Activated naive CD8-positive, alpha-beta T cell treated with anti-CD3 and anti-CD28 coated beads, Interleukin-2, amount 50 U/mL, for 16 hours (primary cell): ENCODE data around the gene MON2.
"Not testable (repeated sequence)": the region's sequence is repeated elsewhere in the genome, so short reads cannot be mapped to it uniquely, and the experiment has no call there.

Experiments used
- DNase-seq: peaks from one replicate; pipeline ENCODE4 v3.0.0-alpha.2; 2020; ENCODE audit warnings: low read depth, low spot score

The MON2 gene, protein sequence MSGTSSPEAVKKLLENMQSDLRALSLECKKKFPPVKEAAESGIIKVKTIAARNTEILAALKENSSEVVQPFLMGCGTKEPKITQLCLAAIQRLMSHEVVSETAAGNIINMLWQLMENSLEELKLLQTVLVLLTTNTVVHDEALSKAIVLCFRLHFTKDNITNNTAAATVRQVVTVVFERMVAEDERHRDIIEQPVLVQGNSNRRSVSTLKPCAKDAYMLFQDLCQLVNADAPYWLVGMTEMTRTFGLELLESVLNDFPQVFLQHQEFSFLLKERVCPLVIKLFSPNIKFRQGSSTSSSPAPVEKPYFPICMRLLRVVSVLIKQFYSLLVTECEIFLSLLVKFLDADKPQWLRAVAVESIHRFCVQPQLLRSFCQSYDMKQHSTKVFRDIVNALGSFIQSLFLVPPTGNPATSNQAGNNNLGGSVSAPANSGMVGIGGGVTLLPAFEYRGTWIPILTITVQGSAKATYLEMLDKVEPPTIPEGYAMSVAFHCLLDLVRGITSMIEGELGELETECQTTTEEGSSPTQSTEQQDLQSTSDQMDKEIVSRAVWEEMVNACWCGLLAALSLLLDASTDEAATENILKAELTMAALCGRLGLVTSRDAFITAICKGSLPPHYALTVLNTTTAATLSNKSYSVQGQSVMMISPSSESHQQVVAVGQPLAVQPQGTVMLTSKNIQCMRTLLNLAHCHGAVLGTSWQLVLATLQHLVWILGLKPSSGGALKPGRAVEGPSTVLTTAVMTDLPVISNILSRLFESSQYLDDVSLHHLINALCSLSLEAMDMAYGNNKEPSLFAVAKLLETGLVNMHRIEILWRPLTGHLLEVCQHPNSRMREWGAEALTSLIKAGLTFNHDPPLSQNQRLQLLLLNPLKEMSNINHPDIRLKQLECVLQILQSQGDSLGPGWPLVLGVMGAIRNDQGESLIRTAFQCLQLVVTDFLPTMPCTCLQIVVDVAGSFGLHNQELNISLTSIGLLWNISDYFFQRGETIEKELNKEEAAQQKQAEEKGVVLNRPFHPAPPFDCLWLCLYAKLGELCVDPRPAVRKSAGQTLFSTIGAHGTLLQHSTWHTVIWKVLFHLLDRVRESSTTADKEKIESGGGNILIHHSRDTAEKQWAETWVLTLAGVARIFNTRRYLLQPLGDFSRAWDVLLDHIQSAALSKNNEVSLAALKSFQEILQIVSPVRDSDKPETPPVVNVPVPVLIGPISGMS (N-terminal part only)

DNA sequence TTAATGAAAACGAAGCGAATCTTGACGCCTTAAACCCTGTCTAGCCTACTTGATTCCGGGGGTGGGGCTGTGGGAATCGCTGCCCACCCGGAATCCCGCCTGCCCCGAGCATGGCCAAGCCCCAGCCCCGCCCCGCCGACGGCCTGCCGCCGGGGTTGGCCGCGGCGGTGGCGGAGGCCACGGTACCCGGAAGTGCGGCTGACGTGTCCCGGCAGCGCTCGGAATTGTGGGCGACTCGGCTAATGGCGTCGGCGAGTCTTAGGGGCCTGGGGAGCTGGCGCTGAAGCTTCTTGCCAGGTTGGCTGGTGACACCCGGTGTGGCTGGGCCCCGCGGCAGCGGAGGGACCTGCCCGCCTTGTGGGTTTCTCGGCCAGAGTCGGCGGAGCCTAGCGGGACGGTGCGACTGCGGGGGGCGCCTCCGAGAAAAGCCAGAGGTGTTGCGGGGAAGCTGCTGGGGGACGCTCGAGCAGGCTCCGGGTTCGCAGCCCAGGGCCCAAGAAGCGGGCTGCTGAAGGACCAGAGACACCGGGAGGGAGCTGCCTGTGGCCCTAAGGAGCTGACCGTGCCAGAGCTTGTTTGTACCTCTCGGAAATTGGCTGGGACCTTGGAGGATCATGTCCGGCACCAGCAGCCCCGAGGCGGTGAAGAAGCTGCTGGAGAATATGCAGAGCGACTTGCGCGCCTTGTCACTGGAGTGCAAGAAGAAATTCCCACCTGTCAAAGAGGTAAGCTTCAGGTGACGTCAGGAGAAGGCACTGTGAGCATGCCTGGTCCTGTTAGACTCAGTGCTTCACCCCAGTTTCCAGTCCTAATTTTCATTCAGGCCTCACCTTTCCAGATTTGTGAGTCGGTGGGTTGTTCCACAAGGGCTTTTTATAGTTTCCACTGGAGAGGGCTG is at the start of gene MON2:
MON2 (plus strand) TSS at position 233 of the 898 bp plus-strand sequence; CDS start at position 615, 382 bp downstream.
- peak; percentile 68 for DNase-seq

DNA sequence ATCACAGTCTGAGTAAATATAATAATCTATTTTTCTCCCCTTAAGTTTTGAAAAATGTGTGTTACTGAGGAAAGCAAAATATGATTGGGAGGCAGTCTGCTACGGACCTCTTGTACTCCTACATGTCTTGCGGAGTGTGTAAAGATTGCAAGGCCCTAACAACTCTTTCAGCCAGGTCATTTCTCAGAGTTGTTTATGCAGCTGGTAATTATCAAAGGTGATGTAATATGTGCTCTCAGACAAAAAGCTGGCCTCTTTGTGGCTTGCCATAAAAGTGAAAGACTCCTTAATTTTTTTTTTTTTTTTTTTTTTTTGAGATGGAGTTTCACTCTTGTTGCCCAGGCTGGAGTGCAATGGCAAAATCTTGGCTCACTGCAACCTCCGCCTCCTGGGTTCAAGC is 40.5 kb upstream of the MON2 start:
- DNase-seq, result no peak

DNA sequence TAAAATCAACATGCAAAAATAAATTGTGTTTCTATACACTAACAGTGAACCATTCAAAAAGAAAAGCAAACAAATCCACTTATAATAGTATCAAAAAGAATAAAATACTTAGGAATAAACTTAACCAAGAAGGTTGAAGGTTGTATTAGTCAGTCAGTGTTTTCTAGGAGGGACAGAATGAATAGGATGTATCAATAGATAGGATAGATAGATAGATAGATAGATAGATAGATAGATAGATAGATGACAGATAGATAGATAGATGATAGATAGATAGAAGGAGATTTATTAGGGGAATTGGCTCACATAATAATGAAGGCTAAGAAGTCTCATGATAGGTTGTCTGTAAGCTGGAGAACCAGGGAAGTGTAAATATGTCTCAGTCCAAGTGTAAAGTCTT is 37.2 kb upstream of the MON2 start:
- DNase-seq, result no peak

DNA sequence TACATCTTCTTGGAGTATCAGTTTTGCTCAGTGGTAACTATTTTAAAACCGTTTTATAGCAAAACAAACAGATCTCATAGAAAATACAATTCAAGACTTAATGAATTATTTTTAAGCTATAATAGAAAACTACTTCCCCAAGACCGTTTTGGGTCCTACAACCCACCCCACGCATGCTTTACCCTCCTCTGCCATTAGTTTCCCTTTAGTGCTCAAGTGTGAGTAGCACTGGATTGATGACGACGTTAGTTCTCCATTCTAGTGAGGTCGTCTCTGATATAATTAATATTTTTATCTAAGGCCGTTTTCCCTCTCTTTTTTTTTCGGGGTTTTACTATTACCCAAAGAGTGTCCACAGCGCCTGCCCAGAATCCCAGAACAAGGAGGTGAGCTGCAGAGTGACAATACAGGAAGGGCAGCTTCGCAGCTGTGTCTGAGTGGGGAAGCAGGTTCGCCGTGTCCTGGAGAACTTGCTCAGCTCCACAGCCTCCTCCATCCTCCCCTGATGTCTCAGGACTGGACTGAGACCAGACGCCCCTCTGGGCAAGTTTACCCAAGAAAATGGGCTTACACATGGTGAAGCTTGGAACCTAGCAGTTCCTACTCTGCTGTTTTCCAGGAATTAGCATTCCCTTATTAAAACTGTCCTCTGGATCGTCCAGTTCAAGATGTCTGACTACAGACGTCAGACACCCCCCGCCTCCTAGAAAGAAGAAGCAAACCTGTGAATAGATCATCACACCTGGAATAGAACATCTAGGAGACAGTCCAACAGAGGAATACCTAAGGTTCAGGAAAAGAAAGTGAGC is 31.9 kb upstream of the MON2 start:
- no peak for DNase-seq

DNA sequence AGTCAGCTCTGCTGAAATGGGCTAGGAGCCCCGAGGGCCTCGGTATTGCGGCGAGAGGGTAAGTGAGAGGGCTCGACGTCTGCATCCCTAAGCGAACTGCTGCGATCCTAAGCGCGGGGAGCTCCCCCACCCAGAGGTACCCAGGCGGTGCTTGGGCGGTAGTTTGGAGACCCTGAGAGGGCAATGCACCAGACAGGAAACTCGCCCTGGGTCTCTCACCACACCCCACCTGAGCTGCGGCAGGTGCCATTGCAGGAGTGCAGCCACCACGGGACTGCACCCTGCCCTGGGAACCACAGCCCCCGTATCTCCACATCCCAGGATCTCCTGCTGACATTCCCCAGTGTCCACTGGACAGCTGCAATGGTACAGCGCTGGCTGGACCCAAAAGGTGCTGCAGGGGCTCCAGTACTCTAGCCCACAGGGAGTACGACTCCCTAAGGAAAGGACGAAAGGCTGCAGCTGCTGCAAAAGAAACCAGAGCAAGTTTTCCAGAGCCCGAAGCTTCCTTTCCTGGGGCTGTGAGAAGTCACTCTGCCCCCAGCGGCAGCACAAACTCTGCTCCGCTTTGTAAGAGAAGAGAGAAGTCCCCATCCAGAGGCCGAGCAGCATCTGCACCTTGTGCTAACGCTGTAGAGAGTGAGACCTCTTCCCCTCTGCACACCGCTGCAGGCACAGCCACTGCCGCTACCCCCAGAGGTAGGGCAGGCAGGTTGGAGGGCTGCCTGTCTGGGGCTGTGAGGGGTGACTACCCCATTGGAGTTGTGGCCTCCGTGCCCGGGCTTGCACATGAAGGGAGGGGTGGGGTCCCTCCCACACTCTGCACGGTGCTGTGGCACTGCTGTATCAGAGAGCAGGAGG is 31.1 kb upstream of the MON2 start:
- DNase-seq, result no peak

DNA sequence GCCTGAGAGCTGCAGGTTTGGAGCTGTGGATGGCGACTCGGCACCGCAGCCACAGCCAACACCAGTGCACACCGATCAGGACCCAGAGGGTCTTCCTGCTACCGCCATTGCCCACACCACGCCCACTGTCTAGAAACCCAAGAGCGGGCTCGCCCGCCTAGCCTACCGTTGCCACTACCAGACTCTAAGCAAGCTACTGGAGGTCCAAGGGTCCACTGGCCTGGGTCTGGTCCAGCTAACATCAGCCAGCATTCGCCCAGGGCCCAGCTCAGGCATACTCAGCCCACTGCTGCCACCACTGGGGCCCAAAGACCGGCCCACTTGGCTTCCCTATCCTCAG is 30.5 kb upstream of the MON2 start:
- no peak for DNase-seq

DNA sequence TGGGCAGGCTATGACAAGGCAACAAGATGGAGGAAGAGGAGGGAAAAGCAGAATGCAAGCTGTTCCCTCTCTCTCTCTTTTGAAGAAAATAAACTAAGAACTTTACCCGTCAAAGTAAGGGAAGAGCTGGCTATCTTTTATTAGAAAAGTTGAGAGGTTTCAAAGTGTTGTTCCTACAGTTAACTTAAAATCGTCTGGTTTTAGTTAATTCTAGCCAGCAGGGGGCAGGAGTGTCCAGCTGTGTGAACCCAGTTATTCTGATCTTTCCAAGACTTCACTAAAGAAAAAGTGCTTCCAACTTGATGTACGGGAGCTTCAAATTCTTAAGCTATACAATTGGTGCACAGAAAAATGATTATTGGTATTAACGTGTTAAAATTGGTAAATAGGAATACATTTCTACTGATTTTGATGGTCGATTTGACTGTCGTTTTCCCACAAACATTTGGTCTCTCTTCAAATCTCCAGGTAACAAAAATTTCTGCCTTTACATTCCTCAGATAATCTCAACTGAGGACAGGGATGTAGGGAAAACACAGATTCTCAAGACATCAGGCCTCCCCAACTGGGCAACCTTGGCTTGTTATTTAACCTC is 28.4 kb upstream of the MON2 start:
- DNase-seq, result peak; percentile 17

DNA sequence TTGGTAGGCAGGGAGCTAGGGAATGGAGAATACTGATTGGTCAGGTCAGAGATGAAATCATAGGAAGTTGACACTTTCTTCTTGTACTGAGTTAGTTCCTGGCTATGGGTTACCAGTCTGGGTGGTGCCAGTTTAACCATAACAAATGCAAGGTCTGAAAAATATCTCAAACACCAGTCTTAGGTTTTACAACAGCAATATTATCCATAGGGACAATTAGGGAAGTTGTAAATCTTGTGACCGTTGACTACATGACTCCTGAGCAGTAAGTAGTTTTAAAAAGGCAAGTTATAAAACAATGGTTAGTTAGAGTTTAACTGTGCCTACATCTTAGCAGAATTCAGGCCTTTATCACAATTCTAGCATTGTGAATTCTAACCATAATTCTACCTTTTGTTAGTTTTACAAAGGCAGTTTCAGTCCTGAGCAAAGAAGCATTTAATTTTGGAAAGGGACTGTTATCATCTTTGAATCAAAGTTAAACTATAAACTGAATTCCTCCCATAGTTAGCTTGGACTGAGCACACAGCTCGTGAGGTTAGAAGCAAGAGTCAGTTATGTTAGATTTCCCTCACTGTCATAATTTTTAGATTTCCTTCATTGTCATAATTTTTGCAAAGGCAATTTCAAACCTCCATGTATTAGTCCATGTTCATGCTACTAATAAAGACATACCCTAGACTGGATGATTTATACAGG is 19.7 kb upstream of the MON2 start:
- DNase-seq, result no peak

DNA sequence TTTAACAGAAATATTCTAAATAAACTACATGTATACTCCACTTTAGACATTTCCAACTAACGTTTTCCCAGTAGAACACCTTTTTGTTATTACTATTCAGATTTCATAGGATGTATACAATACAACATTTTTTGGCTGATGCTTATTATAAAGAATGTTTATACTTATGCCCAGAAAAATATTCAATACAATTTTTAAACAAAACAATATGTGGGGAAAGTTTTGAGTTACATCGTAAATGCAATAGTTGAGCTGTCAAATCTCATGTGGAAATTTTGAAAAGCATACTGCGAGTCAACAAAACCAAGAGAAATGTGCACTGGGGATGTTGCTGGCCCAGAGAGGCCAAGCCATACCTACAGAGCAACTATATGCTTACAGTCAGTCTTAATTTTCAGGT is 18.2 kb upstream of the MON2 start:
- no peak for DNase-seq

DNA sequence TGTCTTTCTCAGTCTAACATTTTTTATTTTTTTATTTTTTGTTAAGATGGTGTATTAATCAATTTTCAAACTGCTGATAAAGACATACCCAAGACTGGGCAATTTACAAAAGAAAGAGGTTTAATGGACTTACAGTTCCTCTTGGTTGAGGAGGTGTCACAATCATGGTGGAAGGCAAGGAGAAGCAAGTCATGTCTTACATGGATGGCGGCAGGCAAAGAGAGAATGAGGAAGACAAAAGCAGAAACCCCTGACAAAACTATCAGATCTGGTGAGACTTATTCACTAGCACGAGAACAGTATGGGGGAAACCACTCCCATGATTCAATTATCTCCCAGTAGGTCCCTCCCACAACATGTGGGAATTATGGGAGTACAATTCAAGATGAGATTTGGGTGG is 11.2 kb upstream of the MON2 start:
- not testable (repeated sequence) for DNase-seq

DNA sequence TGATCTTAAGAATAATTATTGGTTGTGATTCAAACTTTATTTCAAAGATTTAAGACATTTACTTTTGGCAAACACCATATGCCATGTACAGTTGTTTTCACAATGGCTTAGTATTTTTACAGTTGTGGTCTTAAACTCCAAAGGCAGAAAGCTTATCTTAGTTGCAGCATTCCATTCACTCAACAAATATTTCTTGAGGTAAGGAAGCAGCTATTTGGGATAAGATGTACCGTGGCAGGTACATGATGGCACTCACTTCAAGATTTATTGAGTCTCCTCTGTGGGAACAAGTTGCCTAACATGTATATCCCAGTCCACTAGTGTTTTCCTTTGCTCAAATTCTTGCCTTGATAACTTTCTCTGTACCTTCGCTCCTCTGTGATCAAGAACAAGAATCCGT is 8.0 kb upstream of the MON2 start:
- DNase-seq, result no peak

DNA sequence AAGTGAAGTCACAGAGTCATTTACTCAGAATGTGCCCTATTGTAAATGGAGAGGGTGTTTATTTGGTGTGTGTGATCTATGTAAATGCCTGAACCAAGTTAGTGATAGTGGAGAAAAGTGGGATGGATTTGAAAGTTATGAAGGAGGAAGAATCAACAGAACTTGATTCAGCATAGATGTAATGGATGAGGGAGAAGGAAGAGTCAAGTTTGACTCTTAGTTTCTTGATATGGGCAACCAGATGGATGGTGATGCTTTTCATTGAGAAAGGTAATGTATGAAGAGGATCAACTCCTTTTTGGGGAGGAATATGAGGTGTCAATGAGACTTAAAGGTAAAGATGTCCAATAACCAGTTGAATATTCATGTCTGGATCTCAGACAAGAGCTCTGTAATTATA is 6.7 kb upstream of the MON2 start:
- no peak for DNase-seq

DNA sequence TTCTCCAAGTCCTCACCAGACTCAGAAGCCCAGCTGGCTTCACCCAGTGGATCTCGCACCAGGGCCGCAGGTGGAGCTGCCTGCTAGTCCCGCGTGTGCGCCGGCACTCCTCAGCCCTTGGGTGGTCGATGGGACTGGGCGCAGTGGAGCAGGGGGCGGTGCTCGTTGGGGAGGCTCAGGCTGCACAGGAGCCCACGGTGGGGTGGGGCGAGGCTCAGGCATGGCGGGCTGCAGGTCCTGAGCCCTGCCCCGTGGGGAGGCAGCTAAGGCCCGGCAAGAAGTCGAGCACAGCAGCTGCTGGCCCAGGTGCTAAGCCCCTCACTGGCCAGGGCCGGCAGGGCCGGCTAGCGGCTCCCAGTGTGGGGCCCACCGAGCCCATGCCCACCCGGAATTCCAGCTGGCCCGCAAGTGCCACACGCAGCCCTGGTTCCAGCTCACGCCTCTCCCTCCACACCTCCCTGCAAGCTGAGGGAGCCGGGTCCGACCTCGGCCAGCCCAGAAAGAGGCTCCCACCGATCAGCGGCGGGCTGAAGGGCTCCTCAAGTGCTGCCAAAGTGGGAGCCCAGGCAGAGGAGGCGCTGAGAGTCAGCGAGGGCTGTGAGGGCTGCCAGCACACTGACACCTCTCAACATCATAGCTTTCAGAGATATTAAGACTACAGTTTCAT is 5.3 kb upstream of the MON2 start:
- DNase-seq, result not testable (repeated sequence)

DNA sequence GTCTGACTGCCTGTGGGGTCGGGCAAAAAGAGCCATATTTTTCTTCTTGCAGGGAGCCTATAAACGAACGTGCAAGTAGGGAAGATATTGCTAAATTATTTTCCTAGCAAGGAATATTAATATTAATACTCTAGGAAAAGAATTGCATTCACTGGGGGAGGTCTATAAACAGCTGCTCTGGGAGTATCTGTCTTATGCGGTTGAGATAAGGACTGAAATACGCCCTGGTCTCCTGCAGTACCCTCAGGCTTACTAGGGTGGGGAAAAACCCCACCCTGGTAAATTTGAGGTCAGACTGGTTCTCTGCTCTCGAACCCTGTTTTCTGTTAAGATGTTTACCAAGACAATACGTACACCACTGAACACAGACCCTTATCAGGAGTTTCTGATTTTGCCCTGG is 3.4 kb upstream of the MON2 start:
- DNase-seq, result not testable (repeated sequence)

DNA sequence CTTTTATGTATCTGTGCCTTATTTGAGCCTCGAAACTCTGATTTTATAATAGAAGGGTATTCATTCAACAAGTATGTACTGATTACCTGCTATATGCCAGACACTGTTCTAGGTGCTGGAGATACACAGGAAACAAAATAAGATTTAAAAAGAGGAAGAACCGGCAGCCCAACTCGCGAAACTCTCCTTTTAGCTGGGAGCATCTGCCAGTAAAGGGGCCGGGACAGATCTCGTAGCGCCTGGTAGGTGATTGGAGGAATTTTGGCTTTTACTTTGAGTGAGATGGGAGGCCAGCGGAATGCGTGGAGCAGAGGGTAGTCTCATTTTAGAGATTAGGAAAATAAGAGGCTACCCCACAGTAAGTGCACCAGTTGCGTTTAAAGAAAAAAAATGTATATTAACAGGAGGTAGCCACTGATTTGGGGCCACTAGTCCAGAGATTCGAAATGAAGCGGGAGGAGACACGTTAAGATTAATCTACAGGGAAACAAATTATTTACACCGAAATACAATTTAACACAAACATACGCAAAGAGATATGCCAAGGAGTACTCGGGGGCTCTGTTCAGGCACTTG is 520 bp upstream of the MON2 start:
- no peak for DNase-seq

DNA sequence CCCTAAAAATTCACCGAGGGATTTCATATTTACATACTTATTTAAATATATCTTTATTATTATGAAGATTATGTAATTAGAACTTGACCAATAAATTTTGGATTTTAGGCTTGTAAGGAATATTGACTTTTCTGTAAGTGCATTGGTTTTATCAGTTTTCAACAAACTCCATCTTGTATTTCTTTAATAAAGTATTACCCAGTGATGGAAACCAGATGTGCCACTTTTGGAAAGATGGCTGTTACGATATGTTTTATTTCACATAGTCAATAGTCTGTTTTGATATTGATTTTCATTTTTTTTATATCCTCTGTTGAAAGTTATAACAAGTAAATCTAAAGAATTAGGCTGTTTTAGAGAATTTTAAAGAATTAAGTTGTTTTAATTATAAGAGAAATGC is 1.8 kb downstream of the MON2 start:
- no peak for DNase-seq

DNA sequence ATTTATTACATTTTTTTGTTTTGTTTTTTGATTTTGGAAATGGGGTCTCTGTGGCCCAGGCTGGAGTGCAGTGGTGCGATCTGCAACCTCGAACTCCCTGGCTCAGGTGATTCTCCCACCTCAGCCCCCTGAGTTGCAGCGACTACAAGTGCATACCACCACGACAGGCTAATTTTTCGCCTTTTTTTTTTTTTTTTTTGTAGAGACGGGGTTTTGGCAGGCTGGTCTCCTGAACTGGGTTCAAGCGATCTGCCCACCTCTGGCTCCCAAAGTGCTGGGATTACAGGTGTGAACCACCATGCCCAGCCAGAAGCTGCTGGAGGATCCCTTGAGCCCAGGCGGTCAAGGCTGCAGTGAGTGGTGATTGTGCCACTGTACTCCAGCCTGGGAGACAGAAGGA is 2.3 kb downstream of the MON2 start:
- DNase-seq, result no peak
